ENCODE data around the gene CXCL16.

CXCL16 gene

GRCh38 chr17:4748686-4749085 is 9.0 kb upstream of the CXCL16 start:
- no peak for DNase-seq

GRCh38 chr17:4747847-4748246 is 8.1 kb upstream of the CXCL16 start:
- DNase-seq: no peak

- DNase-seq: no peak
Observed at GRCh38 chr17:4744999-4745969, 5.6 kb upstream of the CXCL16 start.

DNA sequence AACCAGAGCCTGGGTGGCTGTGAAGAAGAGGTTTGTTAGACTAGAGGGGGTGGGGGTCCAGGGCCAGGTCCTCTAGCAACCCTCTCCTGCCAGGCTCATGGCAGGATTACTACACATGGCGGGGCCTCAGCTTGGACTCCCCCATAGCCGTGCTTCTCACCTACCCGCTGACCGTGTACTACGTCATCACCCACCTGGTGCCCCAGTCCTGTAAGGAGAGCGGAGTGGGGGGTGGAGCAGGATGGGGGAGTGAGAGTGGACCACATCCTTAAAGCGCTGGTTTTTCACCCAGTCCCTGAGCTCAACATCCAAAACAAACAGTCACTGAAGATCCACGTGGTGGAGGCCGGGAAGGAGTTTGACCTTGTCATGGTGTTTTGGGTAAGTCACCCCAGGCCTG is 4.2 kb upstream of the CXCL16 start:
- no peak for DNase-seq

DNA sequence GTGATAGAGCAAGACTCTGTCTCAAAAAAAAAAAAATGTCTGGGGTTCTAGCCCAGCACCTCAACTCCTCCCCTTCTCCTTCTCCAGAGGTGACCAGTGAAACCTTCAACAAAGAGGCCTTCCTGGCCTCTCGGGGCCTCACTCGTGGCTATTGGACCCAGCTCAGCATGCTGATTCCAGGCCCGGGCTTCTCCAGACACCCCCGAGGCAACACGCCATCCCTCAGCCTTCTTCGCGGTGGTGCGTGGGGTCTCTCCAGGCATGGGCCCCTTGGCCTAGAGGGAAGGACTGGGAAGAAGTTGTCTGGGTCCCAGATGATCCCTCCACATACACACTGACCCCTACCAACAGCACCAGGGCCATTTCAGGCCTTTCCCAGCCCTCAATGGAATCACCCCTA is 3.5 kb upstream of the CXCL16 start:
- no peak for DNase-seq

- DNase-seq: no peak
Observed at GRCh38 chr17:4742629-4743028, 2.9 kb upstream of the CXCL16 start.

- DNase-seq: no peak
Observed at GRCh38 chr17:4742133-4742532, 2.4 kb upstream of the CXCL16 start.

DNA sequence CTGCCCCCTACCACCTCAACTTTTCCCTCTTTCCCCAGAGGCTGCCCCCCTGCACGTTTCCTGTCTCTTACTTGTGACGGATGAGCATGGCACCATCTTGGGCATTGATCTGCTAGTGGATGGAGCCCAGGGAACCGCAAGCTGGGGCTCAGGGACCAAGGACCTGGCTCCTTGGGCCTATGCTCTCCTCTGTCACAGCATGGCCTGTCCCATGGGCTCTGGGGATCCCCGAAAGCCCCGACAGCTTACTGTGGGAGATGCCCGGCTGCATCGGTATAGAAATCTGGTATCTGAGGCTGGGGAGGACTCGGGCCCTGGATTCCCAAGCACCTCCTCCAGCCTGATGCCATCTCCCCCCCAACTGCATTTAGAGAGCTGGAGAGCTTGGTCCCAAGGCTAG is 1.8 kb upstream of the CXCL16 start:
- DNase-seq: no peak

DNA sequence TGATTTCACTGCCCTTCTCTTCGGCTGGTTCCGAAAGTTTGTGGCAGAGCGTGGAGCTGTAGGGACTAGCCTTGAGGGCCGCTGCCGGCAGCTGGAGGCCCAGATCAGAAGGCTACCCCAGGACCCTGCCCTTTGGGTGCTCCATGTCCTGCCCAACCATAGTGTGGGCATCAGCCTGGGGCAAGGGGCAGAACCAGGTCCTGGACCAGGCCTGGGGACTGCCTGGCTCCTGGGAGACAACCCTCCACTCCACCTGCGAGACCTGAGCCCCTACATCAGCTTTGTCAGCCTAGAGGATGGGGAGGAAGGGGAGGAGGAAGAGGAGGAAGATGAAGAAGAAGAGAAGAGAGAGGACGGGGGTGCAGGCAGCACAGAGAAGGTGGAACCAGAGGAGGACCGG is 856 bp upstream of the CXCL16 start:
- no peak for DNase-seq

DNA sequence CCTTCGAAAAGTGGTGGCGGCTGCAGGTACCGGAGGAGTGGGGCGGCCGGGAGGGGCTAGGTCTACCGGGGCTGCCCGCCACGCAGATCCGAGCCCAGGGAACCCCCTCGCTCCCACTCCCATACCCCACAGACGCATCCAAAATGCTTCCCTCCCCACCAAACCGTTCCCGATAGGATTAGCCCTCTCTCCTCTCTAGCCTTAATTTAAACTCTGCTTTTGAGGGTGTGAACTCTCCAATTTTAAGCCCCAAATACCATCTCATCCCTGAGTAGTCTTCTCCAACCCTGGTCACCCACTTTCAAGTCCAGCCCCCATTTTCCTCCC is 260 bp upstream of the CXCL16 start:
- no peak for DNase-seq

DNA sequence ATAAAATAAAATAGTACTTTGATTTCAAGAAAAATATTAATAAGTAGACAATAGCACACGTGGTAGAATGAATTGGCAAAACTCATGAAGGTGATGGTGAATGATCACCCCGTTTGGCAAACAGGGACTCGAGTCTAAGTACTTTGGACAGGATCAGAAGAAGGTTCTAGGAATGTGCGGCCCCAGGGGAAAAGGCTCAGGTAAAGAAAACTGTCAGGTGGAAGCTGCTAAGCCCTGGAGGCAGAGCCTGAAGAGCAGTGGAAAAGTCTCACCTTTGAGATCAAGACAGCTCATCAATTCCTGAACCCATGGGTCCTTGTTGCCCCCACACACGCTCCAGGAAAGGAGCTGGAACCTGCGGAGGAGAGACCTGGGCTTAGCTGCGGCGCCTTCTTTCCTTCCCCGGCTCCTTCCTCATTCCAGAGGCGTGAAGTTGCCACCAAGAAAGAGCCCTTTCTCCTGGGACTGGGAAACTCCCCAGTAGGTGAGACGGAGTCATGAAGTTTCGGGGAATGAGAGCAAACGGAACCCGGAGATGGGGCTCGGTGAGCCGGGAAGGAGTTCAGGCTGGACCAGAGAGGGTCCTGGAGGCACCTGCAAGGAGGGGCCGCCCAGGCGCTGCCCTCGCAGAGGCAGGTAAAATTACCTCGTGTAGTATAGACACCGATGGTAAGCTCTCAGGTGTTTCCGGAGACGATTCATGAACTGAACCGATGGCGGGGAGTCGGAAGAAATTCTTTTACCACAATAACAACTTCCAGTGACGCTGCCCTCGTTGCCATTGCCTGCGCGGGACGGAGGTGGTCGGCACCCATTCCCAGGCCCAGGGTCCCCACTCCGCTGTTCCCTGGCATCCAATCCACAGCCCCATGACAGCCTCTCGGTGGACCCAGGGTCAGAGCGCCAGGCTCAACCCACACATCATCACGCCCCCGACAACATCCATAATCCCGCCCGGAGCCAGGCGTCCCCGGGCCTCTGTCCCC is 1.3 kb downstream of the CXCL16 start:
- DNase-seq: no peak

GRCh38 chr17:4735876-4736651 is 3.7 kb downstream of the CXCL16 start:
- peak; percentile 30 to 50 for DNase-seq

GRCh38 chr17:4734857-4735475 is 4.8 kb downstream of the CXCL16 start:
- no peak for DNase-seq

GRCh38 chr17:4733073-4733531 is 6.6 kb downstream of the CXCL16 start:
- peak; percentile 66 to 70 for DNase-seq

DNA sequence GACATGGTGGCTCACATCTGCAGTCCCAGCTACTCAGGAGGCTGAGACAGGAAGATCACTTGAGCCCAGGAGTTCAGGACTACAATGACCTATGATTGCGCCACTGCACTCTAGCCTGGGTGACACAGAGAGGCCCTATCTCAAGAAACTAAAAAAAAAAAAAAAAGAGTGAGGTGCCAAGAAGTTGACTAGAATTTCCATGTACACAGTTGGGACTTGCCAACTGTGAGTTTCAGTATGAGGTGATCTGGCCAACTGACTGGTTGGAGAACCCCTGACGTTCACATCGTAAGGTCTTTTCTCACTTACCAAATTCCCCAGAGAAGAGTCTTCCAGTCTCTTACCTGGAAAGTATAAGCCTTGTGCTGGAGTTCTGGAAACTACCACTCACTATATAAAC is 11.6 kb downstream of the CXCL16 start:
- DNase-seq: peak in 1 of 2 experiments; percentile 10

GRCh38 chr17:4725646-4726310 is 13.9 kb downstream of the CXCL16 start:
- peak in 1 of 2 experiments; percentile 40 for DNase-seq

DNA sequence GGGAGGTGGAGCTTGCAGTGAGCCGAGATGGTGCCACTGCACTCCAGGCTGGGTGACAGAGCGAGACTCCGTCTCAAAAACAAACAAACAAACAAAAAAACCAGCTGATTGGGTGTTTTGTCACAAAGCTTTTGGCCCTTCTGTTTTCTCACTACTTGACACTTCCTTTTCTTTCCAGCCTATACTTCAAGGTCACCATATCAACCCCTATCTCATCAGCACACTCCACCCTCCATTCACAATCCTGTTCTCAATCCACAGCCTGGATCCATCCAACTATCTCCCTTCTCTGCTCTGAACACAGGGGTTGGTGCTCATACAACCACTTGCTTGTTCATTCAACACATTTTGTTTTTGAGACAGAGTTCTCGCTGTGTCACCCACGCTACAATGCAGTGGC is 15.1 kb downstream of the CXCL16 start:
- DNase-seq: no peak

DNA sequence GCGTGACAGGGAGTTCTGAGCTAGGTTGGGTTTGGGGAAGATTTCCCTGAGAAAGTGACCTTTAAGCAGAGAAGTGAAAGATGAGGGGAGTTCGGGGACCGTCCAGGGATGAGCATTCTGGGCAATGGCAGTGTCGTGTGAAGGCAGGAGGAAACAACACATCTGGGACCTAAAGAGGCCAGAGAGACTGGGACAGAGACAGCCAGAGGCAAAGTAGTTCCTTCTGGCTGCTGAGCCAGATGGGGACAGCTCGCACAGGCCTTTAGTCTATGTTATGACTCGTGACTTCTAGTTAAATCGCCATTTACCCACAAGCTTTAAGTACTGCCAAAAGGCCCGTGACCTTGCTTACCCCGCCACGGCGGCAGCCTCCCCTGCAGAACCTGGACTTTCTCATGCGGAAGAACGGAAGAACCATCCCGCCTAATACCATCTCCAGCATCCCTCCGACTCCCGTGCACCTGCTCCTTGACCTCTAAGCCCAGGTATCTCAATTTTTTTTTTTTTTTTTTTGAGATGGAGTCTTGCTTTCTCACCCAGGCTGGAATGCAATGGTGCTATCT is 17.0 kb downstream of the CXCL16 start:
- no peak for DNase-seq

DNA sequence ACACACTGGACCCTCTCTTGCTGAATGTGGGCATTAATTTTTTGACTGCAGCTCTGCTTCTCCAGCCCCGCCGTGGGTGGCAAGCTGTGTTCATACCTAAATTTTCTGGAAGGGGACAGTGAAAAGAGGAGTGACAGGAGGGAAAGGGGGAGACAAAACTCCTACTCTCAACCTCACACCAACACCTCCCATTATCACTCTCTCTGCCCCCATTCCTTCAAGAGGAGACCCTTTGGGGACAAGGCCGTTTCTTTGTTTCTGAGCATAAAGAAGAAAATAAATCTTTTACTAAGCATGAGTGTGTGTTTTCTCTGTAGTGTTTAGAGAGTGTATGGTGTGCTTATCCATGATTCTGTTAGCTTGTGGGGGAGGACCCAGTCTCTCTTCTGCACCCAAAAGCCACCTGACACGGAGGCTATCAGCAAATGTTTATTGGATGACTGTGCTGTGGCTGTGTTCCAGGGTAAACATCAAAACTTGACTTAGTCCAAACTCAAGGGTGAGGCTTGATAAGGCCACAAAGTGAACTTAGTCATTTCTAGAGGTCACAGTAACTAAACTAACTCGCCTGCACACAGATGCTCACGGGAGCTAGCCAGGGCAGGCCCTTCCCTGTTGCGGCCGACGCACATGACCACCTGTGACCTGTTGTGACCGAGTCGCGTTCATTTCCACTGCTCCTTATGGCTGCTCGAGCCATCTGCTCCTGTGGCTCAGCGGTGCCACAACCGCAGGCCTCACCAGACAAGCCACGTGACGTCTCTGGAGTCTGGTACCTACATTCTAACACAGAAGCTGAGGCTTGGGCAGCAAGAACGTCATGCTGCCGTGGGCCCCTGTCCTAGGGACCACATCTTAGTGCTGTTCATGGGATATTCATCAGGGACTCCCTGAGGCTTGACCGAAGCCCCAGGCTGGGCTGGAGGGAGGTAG is 18.3 kb downstream of the CXCL16 start:
- no peak for DNase-seq

- no peak for DNase-seq
Observed at GRCh38 chr17:4720787-4721186, 18.9 kb downstream of the CXCL16 start.

All from AML-193 (cell line).